CD4-positive, alpha-beta T cell treated with Interleukin-1 beta for 1 hour (primary cell): Measurements from ENCODE around the gene IGIP.

Source experiments
- DNase-seq, 2 donors: peaks; one replicate each; pipeline ENCODE4 v3.0.0-alpha.2; 2020 to 2022

Gene IGIP

DNA sequence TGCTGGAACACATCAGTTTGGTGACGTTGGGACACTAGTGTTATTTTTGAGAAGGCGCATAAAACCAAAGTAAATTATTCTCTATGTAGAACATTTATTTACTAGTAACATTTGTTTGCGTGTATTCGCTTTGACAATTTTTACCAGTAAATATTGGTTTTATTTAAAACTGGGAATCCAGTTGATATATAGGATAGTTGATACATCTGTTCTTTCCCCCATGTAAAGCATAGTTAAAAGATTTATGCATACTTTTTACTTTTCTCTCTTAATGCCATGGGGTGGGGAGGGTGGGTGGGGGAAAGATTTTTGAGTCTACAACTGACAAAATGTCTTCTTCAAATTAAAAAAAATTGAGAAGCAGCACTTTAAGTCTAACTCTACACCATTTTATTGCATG is at the start of gene IGIP:
Gene IGIP, plus strand, starts transcription at position 301 of the 400 bp plus-strand sequence. CDS start 2,540 bp downstream, outside the sequence.
- no peak for DNase-seq

DNA sequence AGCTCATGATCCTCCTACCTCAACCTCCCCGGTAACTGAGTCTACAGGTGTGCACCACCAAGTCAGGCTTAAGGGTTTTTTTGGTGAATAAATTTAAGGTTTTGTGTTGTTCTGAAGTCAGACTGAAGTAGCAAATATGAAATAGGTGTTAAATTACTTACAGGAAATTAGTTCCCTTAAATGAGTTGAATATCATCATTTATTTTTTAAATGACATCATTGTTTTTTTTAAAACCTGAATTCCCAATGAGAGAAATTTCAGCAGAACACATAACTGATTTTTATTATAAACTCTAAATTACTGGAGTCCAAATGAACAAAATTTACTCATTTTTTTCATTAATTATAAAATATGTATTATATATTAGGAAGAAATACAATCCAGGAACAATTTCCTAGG is 49.6 kb upstream of the IGIP start:
- DNase-seq, result no peak

GRCh38 chr5:140076788-140077187 is 48.9 kb upstream of the IGIP start:
- DNase-seq, result no peak

GRCh38 chr5:140083120-140083519 is 42.6 kb upstream of the IGIP start:
- no peak for DNase-seq

DNA sequence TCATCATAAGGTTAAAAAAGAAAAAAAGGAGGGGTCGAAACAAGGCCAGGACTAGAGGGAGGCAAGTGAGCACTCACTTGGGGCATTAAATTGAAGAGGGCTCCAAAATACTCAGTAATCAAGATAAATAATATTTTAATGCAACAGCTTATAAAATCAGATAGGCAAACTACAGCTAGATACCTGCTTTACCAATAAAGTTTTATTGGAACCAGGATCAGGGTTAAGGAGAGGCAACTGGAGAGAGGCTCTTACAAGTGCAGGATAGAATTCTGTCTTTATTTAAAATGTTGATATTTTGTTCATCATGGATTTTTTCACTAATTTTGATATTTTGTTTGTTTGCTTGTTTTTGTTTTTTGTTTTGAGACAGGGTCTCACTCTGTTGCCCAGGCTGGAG is 42.1 kb upstream of the IGIP start:
- DNase-seq, result no peak

DNA sequence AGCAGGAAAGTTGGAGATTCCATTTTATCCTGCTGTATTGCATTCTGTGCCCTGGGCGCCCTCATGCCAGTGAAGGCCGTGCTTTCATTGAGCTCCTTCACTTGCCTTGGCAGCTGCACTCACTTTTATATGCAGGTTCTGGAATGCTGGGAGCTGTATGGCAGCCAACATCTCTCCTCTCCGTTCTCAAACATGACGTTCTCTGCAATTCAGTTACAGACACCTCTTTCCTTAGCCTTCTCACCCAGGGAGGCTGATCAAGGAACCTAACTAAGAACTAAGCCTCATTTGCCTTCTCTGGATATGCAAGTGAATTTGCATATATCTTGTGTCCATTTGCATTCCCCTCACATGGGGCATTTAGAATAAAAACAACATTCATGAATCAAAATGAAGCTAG is 41.2 kb upstream of the IGIP start:
- no peak for DNase-seq

GRCh38 chr5:140090251-140090650 is 35.5 kb upstream of the IGIP start:
- DNase-seq, result no peak

GRCh38 chr5:140093179-140093578 is 32.6 kb upstream of the IGIP start:
- no peak for DNase-seq

GRCh38 chr5:140093866-140094265 is 31.9 kb upstream of the IGIP start:
- DNase-seq, result no peak

GRCh38 chr5:140094889-140095288 is 30.8 kb upstream of the IGIP start:
- no peak for DNase-seq

GRCh38 chr5:140101179-140101578 is 24.6 kb upstream of the IGIP start:
- no peak for DNase-seq

DNA sequence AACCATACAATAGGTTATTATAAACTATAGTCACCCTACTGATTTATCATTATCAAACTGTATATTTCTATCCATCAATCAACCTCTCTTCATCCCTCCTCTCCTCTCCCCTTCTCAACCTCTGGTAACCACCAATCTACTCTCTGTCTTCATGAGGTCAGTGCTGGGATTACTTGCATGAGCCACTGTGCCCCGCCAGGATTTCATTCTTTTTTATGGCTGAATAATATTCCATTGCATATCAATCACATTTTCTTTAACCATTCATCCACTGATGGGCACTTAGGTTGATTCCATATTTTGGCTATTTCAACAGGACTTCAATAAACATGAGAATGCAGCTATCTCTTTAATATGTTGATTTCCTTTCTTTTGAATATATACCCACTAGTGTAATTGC is 22.6 kb upstream of the IGIP start:
- no peak for DNase-seq

DNA sequence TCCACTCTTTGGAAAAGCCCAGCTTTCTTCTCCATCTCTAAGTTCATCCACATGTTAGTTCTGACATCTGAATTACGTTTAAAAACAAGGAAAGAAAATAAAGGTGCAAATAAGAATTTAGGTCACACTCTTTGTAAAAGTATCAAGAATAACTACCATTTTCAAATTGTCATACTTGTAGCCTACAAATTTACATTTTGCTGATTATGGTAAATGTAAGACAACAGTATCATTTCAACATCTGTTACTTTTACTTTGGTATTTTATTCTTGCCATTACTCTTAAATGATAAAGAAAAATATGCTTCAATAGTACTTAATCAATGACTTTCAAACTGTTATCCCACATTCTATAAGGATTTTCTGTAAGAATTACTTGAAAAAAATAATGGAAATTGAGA is 21.6 kb upstream of the IGIP start:
- DNase-seq, result no peak

DNA sequence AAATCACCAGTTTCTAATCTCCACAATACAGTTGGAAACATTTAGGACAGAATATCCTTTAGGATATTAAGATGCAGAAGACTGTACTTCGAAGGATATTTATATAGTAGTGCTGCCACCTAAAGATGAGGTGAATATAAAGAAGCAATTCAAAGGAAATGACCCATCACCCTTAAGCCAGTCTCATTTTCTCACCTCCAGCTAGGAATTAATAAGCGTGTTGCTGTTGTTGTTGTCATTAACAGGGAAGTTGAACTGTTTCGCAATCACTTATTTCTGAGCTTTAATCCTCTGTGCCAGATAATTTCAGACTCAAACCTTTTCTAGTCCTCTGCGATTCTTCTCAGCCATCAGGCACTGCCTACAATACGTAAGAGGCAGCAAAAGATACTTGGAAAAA is 19.6 kb upstream of the IGIP start:
- no peak for DNase-seq

DNA sequence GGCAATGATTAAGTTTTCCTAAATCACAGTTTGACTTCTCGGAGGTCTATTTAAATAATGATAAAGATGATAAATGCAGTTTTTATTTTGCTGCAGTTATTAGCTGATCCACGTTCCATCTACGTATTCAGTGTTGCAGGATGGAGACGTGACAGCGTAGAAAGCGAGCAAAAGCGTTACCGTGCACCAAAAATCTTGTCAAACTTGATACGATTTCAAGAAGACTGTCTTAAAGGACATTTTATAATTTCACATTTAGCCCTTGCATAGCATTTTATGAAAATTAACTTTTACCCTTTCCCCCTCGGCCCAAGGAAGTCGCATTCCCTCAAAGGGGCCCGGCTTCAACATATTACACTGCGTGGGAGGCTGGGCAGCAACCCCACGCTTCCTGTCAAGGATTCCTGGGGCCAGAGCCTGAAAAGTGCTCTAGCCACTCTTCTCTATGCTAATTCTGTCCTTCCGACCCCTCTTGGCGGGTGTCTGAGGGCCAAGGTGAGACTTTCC is 18.9 kb upstream of the IGIP start:
- DNase-seq, result no peak

GRCh38 chr5:140107312-140108092 is 18.2 kb upstream of the IGIP start:
- DNase-seq, result peak; percentile 94

DNA sequence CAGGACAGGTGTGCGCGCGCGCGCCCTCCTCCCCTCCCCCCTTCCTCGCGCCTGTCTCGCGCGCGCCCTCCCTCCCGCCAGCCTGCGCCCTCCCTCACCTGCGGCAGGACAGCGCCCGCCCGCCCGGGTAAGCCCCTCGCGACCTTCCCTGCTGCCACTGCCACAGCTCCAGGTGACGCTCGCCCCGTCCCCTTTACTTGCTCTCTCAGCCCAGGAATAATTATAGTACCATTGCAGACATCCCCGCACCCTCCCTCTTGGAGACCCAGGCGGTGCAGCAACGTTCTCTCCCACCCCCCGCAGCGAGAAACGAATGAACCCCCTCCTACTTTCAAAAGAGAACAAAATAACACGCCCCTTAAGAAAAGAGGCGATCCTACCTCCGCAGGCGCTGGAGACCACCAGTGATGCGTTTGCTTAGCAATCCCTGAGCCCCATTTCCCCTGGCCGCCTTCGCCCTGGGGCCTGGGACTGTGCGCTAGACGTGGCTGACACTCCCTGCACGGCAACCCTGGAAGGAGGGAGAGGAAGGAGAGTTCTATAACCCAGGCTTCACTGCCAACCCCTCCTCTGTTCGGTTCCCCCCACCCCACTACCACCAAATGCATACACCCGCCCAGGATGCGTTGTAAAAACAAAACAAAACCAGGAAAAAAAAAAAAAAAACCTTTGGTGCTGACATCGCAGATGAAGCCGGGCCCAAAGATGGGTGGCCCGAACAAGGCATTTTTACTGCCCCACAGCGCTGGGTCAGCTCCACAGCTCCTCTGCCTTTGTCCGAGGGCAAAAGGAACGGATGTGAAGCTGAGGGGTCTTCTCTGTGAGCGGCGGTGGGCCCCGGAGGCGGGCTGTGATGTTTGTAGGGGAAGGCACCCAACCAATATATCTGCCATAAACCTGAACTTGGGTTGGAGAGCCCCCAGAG is 17.4 kb upstream of the IGIP start:
- peak in 1 of 2 donors; percentile 3 for DNase-seq

GRCh38 chr5:140109018-140109758 is 16.5 kb upstream of the IGIP start:
- DNase-seq, result no peak

GRCh38 chr5:140109759-140110645 is 15.7 kb upstream of the IGIP start:
- DNase-seq, result no peak

DNA sequence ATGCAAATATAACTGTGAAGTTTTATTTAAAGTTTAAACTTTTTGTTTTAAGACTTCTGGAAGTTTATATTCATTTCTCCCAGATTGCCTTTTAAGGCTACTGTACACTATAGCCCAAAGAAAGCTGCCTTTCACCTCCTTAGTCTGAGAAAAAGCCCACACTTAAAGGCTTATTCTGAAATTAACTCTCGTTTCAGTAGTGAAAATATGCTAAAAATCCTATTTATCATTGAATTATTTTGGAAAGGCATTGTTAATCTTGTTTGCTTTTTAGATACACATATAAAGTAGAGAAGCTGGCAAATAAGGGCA is 15.1 kb upstream of the IGIP start:
- DNase-seq, result no peak

GRCh38 chr5:140111011-140111858 is 14.5 kb upstream of the IGIP start:
- DNase-seq, result no peak
